Esophagus (tissue), 2 donors: Measurements from ENCODE around the gene NOTCH1. TPM values are rescaled to one million over a fixed set of nuclear protein-coding genes. Genes with fewer than 3 reads are reported as not detected.

ENCODE experiments used
- H3K27ac ChIP-seq, 2 donors: one replicate each; pipeline ENCODE4 v1.5.1; 2013; ENCODE audit warnings: low read depth in 2 of 2, mild to moderate bottlenecking in 2 of 2, inconsistent platforms in 1 of 2, low read length in 1 of 2, moderate library complexity in 1 of 2
- H3K27me3 ChIP-seq, 2 donors: one replicate each; pipeline ENCODE4 v1.6.1; 2013; ENCODE audit warnings: low read length in 2 of 2, control low read depth in 1 of 2, mild to moderate bottlenecking in 1 of 2; ENCODE audit not compliant: insufficient read depth in 2 of 2, control insufficient read depth in 1 of 2
- H3K36me3 ChIP-seq, 2 donors: one replicate each; pipeline ENCODE4 v1.6.1; 2013; ENCODE audit warnings: low read length in 1 of 2; ENCODE audit not compliant: control insufficient read depth in 2 of 2, insufficient read depth in 2 of 2
- H3K4me1 ChIP-seq, 2 donors: one replicate each; pipeline ENCODE4 v1.6.1; 2013; ENCODE audit warnings: low read length in 1 of 2; ENCODE audit not compliant: control insufficient read depth in 2 of 2, insufficient read depth in 2 of 2
- H3K4me3 ChIP-seq, 2 donors: one replicate each; pipeline ENCODE4 v1.5.1; 2013; ENCODE audit warnings: low read length in 2 of 2, mild to moderate bottlenecking in 2 of 2, low read depth in 1 of 2, moderate library complexity in 1 of 2
- H3K9me3 ChIP-seq, 2 donors: one replicate each; pipeline ENCODE4 v1.6.1; 2013; ENCODE audit warnings: mild to moderate bottlenecking in 2 of 2, low read depth in 1 of 2, low read length in 1 of 2, moderate library complexity in 1 of 2; ENCODE audit not compliant: control insufficient read depth in 2 of 2, insufficient read depth in 1 of 2
- WGBS, 2 donors: extraction: QIAGEN DNeasy Blood & Tissue Kit; methylation state at CpG; one replicate each; pipeline ENCODE4 v1.1.7; 2013; 5-methylcytosine and 5-hydroxymethylcytosine counted together
- polyA plus RNA-seq, 2 donors: library from polyadenylated mRNA; stranded (reverse); fragments of 200-250 nt; gene quantifications; one replicate each; pipeline ENCODE4 v1.2.3, GENCODE V29; 2013
- donor health status: healthy with polysubstance abuse.
- donor health status: Bipolar disorder and iron deficiency.

The NOTCH1 gene
- polyA plus RNA-seq, 2 donors = 9.6 to 19.8 TPM

- 92 to 93% methylated on average over 44 to 51 of the region's 51 CpGs for WGBS, 2 donors
- Histone ChIP-seq H3K27ac (no peak overlapping the region), H3K9me3 (peaks cover 0 to 6% of the 10 kb centered on the region in 2 donors), H3K4me1 (no peaks in the 10 kb centered on the region), H3K27me3 (no peaks in the 10 kb centered on the region), H3K4me3 (no peak overlapping the region), H3K36me3 (peaks cover 26 to 90% of the 10 kb centered on the region in 2 donors)
These were observed 40.1 kb downstream of the NOTCH1 start for GRCh38 chr9:136505406-136506403.

- no peaks in the 10 kb centered on the region for H3K27me3 ChIP-seq
- H3K4me3 ChIP-seq = no peak overlapping the region
- peaks cover 0 to 6% of the 10 kb centered on the region in 2 donors for H3K9me3 ChIP-seq
- H3K36me3 ChIP-seq = peaks cover 28 to 90% of the 10 kb centered on the region in 2 donors
- H3K4me1 ChIP-seq = no peaks in the 10 kb centered on the region
- WGBS, 2 donors = 95 to 97% methylated on average over 65 to 68 of the region's 68 CpGs
- H3K27ac ChIP-seq = no peak overlapping the region
These were observed 41.1 kb downstream of the NOTCH1 start for GRCh38 chr9:136504512-136505348.

DNA sequence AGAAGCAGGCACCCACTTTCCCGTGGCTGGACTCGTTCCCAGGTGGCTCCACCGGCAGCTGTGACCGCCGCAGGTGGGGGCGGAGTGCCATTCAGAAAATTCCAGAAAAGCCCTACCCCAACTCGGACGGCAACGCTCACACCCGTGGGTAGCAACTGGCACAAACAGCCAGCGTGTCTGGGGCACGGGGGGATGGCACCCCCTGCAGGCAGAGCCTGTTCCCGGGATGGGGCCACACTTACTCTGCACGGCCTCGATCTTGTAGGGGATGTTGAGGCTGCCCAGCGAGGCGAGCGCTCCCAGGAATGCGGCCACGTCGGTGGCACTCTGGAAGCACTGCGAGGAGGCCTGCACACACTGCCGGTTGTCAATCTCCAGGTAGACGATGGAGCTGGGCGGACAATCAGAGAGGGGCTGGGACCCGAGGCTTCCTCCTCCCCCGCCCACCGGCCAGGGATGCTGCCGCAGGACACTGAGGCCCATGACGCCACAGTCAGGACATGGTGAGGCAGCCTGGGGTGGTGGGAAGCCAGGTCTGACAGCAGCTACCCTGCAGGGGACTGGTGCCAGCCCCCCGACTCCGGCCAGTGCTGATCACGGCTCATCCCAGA lies 42.8 kb downstream of the NOTCH1 start:
- H3K27ac ChIP-seq = no peak overlapping the region
- peaks cover 0 to 6% of the 10 kb centered on the region in 2 donors for H3K9me3 ChIP-seq
- H3K27me3 ChIP-seq = no peaks in the 10 kb centered on the region
- no peaks in the 10 kb centered on the region for H3K4me1 ChIP-seq
- peaks cover 28 to 90% of the 10 kb centered on the region in 2 donors for H3K36me3 ChIP-seq
- no peak overlapping the region for H3K4me3 ChIP-seq
- 80 to 87% methylated on average over 33 of the region's 33 CpGs for WGBS, 2 donors

DNA sequence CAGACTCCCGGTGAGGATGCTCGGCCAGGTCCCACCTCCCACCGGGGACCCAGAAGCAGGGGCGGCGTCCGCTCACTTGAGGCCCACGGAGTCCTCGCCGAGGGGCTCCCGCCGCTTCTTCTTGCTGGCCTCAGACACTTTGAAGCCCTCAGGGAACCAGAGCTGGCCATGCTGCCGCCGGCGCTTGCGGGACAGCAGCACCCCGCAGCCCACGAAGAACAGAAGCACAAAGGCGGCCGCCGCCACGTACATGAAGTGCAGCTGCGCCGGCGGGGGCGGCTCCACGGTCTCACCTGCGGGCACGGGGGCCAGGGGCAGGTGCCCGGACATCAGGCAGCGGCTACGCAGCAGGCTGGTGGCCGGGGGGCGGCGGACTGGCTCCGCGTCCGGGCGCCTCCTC lies 43.7 kb downstream of the NOTCH1 start:
- Histone ChIP-seq H3K36me3 (peaks cover 27 to 88% of the 10 kb centered on the region in 2 donors), H3K27me3 (no peaks in the 10 kb centered on the region), H3K4me3 (no peak overlapping the region), H3K9me3 (peaks cover 0 to 6% of the 10 kb centered on the region in 2 donors), H3K27ac (no peak overlapping the region), H3K4me1 (no peaks in the 10 kb centered on the region)
- WGBS, 2 donors = 95% methylated on average over 25 to 38 of the region's 38 CpGs

GRCh38 chr9:136501686-136502085 lies 44.2 kb downstream of the NOTCH1 start:
- H3K27me3 ChIP-seq = no peaks in the 10 kb centered on the region
- no peaks in the 10 kb centered on the region for H3K4me1 ChIP-seq
- no peak overlapping the region for H3K27ac ChIP-seq
- 89 to 92% methylated on average over 23 of the region's 23 CpGs for WGBS, 2 donors
- H3K9me3 ChIP-seq = peaks cover 0 to 4% of the 10 kb centered on the region in 2 donors
- H3K4me3 ChIP-seq = no peak overlapping the region
- peaks cover 29 to 88% of the 10 kb centered on the region in 2 donors for H3K36me3 ChIP-seq

- Histone ChIP-seq H3K4me1 (no peaks in the 10 kb centered on the region), H3K9me3 (peaks cover 0 to 3% of the 10 kb centered on the region in 2 donors), H3K4me3 (no peak overlapping the region), H3K27me3 (no peaks in the 10 kb centered on the region), H3K36me3 (peaks cover 34 to 83% of the 10 kb centered on the region in 2 donors), H3K27ac (no peak overlapping the region)
- WGBS, 2 donors = 87 to 93% methylated on average over 46 to 50 of the region's 50 CpGs
These were observed 45.6 kb downstream of the NOTCH1 start for GRCh38 chr9:136499935-136500910.

DNA sequence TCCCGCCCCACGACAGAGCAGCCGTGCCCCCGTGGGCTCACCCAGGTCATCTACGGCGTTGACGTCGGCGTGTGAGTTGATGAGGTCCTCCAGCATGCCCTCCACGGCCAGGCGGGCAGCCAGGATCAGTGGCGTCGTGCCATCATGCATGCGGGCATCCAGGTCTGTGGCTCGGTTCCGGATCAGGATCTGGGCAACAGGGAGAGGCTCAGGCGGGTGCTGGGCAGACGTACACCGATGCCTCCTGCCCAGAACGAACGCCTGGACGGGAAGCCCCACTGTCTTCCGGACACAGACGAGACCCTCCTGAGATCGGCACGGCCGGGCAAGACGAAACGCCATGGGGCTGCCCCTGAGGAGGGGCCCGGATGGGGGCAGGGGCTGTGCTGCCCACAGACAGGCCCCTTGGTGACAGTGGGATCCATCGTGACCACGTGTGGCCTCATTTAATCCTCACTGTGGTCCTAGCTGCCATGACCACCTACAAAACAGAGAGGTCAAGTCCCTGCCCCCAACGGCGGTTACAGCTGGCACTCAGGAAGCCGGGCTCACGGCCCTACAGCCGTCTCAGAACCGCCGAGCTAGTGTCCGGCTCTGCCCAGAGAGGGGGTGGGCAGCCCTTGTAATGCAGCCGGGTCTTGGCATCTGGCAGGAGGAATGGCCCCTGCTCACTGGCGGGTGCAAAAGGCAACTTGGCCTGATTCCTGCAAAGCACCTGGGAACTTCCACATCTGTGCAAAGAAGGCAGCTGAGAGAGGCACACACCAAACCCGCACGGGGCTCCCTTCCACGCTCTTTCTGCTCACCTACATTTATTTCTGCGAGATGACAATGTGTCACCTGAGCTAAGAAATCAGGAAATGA lies 46.5 kb downstream of the NOTCH1 start:
- WGBS, 2 donors = 83 to 90% methylated on average over 46 of the region's 46 CpGs
- Histone ChIP-seq H3K4me3 (no peak overlapping the region), H3K27me3 (no peaks in the 10 kb centered on the region), H3K9me3 (no peaks in the 10 kb centered on the region), H3K4me1 (no peaks in the 10 kb centered on the region), H3K36me3 (peaks cover 34 to 78% of the 10 kb centered on the region in 2 donors), H3K27ac (no peak overlapping the region)
